Loucy (cell line): ENCODE data around the gene IFI6.

Source experiments
- H2AFZ ChIP-seq: fragments of 200-600 bp; sonication (generic); 2 replicates; pipeline ENCODE4 v1.6.0; 2016; ENCODE audit warnings: antibody characterized with exemption, mild to moderate bottlenecking, low read length, moderate library complexity
- H3F3A ChIP-seq: fragments of 200-600 bp; 2 replicates; pipeline ENCODE4 v1.6.0; 2016; ENCODE audit warnings: antibody characterized with exemption, low read depth, mild to moderate bottlenecking
- H3K27me3 ChIP-seq: fragments of 200-600 bp; sonication (generic); 2 replicates; pipeline ENCODE4 v1.6.1; 2014; ENCODE audit warnings: low read length, mild to moderate bottlenecking; ENCODE audit not compliant: insufficient read depth, poor library complexity, severe bottlenecking
- H3K36me3 ChIP-seq: fragments of 200-600 bp; sonication (generic); 2 replicates; pipeline ENCODE4 v1.6.1; 2016; ENCODE audit warnings: low read length; ENCODE audit not compliant: insufficient read depth
- H3K4me1 ChIP-seq: fragments of 200-600 bp; sonication (generic); 2 replicates; pipeline ENCODE4 v1.5.1; 2014; ENCODE audit warnings: low read length, mild to moderate bottlenecking; ENCODE audit not compliant: insufficient read depth, poor library complexity, severe bottlenecking
- H3K4me2 ChIP-seq: fragments of 200-600 bp; sonication (generic); 2 replicates; pipeline ENCODE4 v1.6.0; 2014; ENCODE audit warnings: antibody characterized with exemption, low read length, low read depth, mild to moderate bottlenecking; ENCODE audit not compliant: poor library complexity, severe bottlenecking
- H3K4me3 ChIP-seq: fragments of 200-600 bp; sonication (generic); 2 replicates; pipeline ENCODE4 v1.5.1; 2014; ENCODE audit warnings: low read length, mild to moderate bottlenecking, mixed read lengths; ENCODE audit not compliant: poor library complexity, severe bottlenecking
- H3K79me2 ChIP-seq: fragments of 200-600 bp; sonication (generic); 2 replicates; pipeline ENCODE4 v1.6.1; 2014; ENCODE audit warnings: low read length; ENCODE audit not compliant: insufficient read depth
- H3K9ac ChIP-seq: fragments of 200-600 bp; sonication (generic); 2 replicates; pipeline ENCODE4 v1.6.0; 2014; ENCODE audit warnings: mild to moderate bottlenecking, low read depth, low read length, moderate library complexity; ENCODE audit not compliant: poor library complexity, severe bottlenecking
- H3K9me2 ChIP-seq: fragments of 200-600 bp; sonication (generic); replicated peaks from 2 replicates; pipeline ENCODE4 v1.6.1; 2016; ENCODE audit warnings: low read depth, low read length, mixed read lengths
- H3K9me3 ChIP-seq: fragments of 200-600 bp; sonication (generic); 2 replicates; pipeline ENCODE4 v1.6.1; 2014; ENCODE audit warnings: mild to moderate bottlenecking, antibody characterized with exemption, low read length, low read depth; ENCODE audit not compliant: insufficient read depth
- H4K20me1 ChIP-seq: fragments of 200-600 bp; sonication (generic); 2 replicates; pipeline ENCODE4 v1.6.0; 2014; ENCODE audit warnings: antibody characterized with exemption, low read length, mild to moderate bottlenecking; ENCODE audit not compliant: insufficient read depth, poor library complexity, severe bottlenecking
- CTCF ChIP-seq: fragments of 200-600 bp; sonication (generic); conservative IDR thresholded peaks from 2 replicates; pipeline ENCODE4 v1.5.1; 2014; ENCODE audit warnings: mild to moderate bottlenecking, antibody characterized with exemption, low read length
- EZH2phosphoT487 ChIP-seq: fragments of 200-600 bp; IDR thresholded peaks from 2 replicates; pipeline ENCODE4 v1.6.1; 2018; ENCODE audit warnings: antibody characterized with exemption, mild to moderate bottlenecking, moderate library complexity, borderline replicate concordance

The IFI6 gene

GRCh38 chr1:27649306-27649635 lies 22.7 kb downstream of the IFI6 start:
- Histone ChIP-seq H3K9me2 (no peaks in the 10 kb centered on the region), H3K79me2 (no peaks in the 10 kb centered on the region), H3K9me3 (no peaks in the 10 kb centered on the region), H3K9ac (no peak overlapping the region), H4K20me1 (no peaks in the 10 kb centered on the region), H3K27me3 (no peaks in the 10 kb centered on the region), H2AFZ (no peak overlapping the region), H3K36me3 (no peaks in the 10 kb centered on the region), H3K4me1 (peaks cover 12% of the 10 kb centered on the region), H3K4me3 (no peak overlapping the region), H3F3A (no peaks in the 10 kb centered on the region), H3K4me2 (no peak overlapping the region)
- no peak for TF ChIP-seq CTCF

- no peaks in the 10 kb centered on the region for H3K79me2 ChIP-seq
- no peaks in the 10 kb centered on the region for H3K9me3 ChIP-seq
- H3K9me2 ChIP-seq = no peaks in the 10 kb centered on the region
- H3K4me3 ChIP-seq = no peak overlapping the region
- no peak for TF ChIP-seq EZH2phosphoT487
- no peak for TF ChIP-seq CTCF
- no peaks in the 10 kb centered on the region for H3K27me3 ChIP-seq
- no peak overlapping the region for H3K9ac ChIP-seq
- no peak overlapping the region for H2AFZ ChIP-seq
- H3F3A ChIP-seq = no peaks in the 10 kb centered on the region
- peaks cover 15% of the 10 kb centered on the region for H3K4me1 ChIP-seq
- H3K36me3 ChIP-seq = no peaks in the 10 kb centered on the region
- no peak overlapping the region for H3K4me2 ChIP-seq
- H4K20me1 ChIP-seq = no peaks in the 10 kb centered on the region
These were observed 23.2 kb downstream of the IFI6 start for GRCh38 chr1:27648602-27649305.

GRCh38 chr1:27647328-27647727 lies 24.7 kb downstream of the IFI6 start:
- TF ChIP-seq EZH2phosphoT487 (no peak), CTCF (no peak)
- no peaks in the 10 kb centered on the region for H3K9me2 ChIP-seq
- no peaks in the 10 kb centered on the region for H3K9me3 ChIP-seq
- H4K20me1 ChIP-seq = no peaks in the 10 kb centered on the region
- no peak overlapping the region for H3K9ac ChIP-seq
- peaks cover 15% of the 10 kb centered on the region for H3K4me1 ChIP-seq
- H3F3A ChIP-seq = no peaks in the 10 kb centered on the region
- H3K27me3 ChIP-seq = no peaks in the 10 kb centered on the region
- H3K4me2 ChIP-seq = no peak overlapping the region
- H3K79me2 ChIP-seq = no peaks in the 10 kb centered on the region
- H2AFZ ChIP-seq = no peak overlapping the region
- H3K4me3 ChIP-seq = no peak overlapping the region
- no peaks in the 10 kb centered on the region for H3K36me3 ChIP-seq
